GM21529 (cell line): ENCODE data around the gene SELP.
"Not testable (repeated sequence)": the region's sequence is repeated elsewhere in the genome, so short reads cannot be mapped to it uniquely, and the experiment has no call there.

Experiments used
- ATAC-seq: cut with Tn5 transposase; IDR thresholded peaks from one replicate; pipeline ENCODE4 v1.9.1; 2021; ENCODE audit not compliant: unreplicated experiment

Gene SELP

DNA sequence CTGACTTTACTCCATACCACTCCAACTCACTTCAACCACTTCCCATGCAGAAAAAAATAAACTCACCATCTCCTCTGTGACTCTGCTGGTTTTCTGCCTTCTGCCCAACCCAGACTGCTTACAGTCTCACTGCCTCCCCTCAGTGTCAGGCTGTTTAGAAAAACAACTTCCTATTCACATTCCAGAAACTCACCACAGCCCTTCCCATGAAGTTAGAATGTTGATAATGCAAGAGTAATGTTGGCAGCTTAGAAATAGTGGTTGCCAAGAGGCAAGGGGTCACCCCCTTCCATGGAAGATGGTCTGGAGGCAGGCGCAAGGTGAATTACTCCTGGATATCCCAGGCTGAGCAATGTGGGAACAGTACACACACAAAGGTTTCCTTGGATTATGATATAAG lies at the start of gene SELP:
SELP (minus strand) TSS at position 119 of the 400 bp plus-strand sequence; CDS start at position 69, 50 bp downstream.
- no peak for ATAC-seq

GRCh38 chr1:169679692-169680091 lies 49.8 kb upstream of the SELP start:
- ATAC-seq = no peak

GRCh38 chr1:169676001-169676400 lies 46.1 kb upstream of the SELP start:
- ATAC-seq = no peak

DNA sequence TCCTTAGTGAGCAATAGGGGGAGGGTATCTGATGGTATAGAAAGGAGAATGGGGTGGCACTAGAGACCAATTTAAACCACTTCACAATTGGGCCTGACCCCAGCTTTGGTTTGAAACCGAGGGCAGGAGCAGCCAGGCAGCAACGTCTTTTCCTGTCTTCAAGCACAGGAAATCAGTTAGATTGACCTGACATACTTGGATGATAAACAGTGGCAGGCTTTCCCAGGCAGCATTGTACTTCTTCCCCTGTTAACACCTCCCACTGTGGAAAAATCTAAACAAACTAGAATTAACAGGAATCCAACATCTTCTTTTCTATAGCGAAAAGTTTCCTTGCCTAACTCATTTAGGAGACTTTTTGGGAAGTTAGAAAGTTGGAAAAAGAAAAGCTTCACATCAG lies 40.9 kb upstream of the SELP start:
- no peak for ATAC-seq

DNA sequence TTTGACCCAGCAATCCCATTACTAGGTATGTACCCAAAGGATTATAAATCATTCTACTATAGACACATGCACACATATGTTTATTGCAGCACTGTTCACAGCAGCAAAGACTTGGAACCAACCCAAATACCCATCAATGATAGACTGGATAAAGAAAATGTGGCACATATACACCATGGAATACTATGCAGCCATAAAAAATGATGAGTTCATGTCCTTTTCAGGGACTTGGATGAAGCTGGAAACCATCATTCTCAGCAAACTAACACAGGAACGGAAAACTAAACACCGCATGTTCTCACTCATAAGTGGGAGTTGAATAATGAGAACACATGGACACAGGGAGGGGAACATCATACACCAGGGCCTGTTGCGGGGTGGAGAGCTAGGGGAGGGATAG lies 40.3 kb upstream of the SELP start:
- ATAC-seq = not testable (repeated sequence)

DNA sequence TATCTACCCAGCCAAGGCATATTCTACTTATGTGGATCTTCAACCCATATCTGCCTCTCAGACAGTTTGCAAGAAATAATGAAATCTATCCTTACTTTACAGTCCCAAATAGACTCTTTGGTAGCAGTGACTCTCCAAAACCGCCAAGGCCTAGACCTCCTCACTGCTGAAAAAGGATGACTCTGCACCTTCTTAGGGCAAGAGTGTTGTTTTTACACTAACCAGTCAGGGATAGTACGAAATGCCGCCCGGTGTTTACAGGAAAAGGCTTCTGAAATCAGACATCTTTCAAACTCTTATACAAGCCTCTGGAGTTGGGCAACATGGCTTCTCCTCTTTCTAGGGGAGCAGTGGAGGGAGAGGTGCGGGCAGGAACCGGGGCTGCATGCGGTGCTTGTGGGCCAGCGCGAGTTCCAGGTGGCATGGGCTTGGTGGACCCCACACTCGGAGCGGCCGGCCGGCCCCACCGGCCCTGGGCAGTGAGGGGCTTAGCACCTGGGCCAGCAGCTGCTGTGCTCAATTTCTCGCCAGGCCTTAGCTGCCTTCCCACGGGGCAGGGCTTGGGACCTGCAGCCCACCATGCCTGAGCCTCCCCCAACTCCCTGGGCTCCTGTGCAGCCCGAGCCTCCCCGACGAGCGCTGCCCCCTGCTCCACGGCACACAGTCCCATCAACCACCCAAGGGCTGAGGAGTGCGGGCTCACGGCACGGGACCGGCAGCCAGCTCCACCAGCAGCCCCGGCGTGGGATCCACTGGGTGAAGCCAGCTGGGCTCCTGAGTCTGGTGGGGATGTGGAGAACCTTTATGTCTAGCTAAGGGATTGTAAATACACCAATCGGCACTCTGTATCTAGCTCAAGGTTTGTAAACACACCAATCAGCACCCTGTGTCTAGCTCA lies 38.0 kb upstream of the SELP start:
- not testable (repeated sequence) for ATAC-seq

- ATAC-seq = peak; percentile 69
Measured at GRCh38 chr1:169667227-169667639, 37.3 kb upstream of the SELP start.

GRCh38 chr1:169662680-169663079 lies 32.8 kb upstream of the SELP start:
- ATAC-seq = not testable (repeated sequence)

GRCh38 chr1:169661066-169661465 lies 31.1 kb upstream of the SELP start:
- not testable (repeated sequence) for ATAC-seq

- not testable (repeated sequence) for ATAC-seq
Measured at GRCh38 chr1:169658777-169659176, 28.9 kb upstream of the SELP start.

DNA sequence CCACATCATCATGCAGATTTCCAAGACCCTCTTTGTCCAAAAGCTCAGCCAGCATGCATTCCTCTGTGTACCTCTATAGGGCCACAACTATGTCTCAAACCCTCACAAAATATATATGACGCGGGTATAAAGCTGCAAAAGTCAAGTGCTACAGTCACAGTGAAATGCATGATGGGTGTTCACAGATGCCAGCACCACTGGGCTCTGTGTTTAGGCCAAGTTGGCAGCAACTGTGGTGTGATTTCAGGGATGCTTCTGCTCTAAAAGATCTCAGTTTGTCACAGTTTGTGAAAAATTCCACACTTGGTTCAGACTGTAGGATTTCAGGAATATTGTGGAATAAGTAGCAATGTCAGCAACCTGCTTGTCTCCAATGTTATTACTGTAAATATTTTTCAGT lies 23.9 kb upstream of the SELP start:
- no peak for ATAC-seq

DNA sequence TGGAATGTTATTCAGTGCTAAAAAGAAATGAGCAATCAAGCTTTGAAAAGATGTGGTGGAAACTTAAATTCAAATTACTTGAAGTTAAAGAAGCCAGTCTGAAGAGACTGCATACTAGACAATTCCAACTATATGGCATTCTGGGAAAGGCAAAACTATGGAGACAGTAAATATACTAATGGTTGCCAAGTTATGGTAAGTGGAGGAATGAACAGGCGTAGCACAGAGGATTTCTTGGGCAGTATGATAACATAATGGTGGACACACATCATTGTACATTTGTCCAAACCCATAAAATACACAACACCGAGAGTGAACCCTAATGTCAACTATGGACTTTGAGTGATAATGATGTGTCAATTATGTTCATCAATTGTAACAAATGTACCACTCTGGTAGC lies 21.1 kb upstream of the SELP start:
- ATAC-seq = no peak

DNA sequence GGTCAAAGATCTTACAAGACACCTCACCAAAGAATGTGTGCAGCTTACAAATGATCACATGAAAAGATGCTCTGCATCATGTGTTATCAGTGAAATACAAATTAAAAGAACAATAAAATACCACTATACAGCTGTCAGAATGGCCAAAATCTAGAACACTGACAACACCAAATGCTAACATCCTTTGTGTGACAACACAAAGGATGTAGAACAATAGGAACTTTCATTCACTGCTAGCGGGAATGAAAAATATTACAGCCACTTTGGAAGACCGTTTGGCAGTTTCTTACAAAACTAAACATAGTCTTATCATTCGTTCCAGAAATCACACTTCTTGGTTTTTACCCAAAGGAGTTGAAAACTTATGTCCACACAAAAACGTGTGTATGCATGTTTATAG lies 20.6 kb upstream of the SELP start:
- ATAC-seq = no peak

- ATAC-seq = no peak
Measured at GRCh38 chr1:169648709-169649108, 18.8 kb upstream of the SELP start.

DNA sequence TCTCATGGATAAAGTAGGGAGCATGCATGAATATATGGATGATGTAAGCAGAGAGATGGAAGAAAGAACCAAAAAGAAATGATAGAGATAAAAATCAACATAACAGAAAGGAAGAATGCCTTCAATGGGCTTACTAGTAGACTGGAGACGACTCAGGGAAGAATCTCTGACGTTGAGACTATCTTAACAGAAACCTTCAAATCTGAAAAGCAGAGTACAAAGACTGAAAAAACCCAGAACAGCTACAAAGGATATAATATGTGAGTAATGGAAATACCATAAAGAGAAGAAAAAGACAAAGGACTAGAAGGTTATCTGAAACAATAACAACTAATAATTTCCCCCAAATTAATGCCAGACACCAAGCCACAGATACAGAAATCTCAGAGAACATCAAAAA lies 18.3 kb upstream of the SELP start:
- ATAC-seq = no peak

DNA sequence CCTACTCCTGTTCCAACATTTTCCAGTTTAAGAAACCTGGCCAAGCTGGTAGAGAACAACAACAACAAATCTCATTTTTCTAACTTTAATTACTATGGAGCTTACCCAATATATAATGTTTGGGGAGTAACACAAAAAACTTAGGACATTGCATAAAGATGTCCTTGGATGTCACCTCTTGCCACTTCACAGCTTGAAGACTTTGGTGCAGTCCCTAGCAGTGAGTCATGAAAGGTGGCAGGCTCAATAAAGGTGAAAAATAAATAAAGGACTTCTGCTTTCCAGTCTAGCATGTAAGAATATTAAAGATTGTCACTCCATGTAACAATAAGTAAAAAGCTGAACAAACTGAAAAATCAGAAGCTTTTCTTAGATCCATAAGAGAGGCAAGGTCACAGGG lies 17.6 kb upstream of the SELP start:
- no peak for ATAC-seq

- no peak for ATAC-seq
Measured at GRCh38 chr1:169644297-169644696, 14.4 kb upstream of the SELP start.

DNA sequence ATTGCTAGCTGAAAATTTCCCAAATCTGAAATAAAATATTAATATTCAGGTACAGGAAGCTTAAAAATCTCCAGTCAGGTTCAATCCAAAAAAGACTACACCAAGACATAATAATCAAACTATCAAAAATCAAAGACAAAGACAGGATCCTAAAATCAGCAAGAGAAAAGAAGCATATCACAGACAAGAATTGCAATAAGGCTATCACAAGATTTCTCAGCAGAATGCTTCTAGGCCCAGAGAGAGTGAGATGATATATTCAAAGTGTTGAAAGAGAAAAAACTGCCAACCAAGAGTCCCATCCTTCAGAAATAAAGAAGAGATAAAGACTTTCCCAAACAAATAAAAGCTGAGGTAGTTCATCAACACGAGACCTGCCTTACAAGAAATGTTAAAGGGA lies 5.0 kb upstream of the SELP start:
- ATAC-seq = no peak

GRCh38 chr1:169634145-169634544 lies 4.2 kb upstream of the SELP start:
- ATAC-seq = no peak

DNA sequence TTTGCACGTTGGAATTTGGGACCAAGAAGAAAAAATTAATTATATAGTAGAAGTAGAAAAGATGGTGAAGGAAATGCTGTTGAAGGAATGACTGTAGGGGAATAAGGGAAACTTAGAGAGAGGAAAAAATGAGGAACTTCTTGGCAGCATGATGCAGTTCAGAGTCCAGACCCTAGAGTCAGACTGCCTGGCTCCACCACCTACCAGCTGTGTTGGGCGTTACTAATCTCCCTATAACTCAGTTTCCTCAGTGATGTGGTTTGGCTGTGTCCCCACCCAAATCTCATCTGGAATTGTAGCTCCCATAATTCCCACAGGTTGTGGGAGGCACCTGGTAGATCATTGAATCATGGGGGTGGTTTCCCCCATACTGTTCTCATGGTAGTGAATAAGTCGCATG lies 1.3 kb upstream of the SELP start:
- no peak for ATAC-seq

GRCh38 chr1:169624912-169625311 lies 5.0 kb downstream of the SELP start:
- ATAC-seq = no peak

DNA sequence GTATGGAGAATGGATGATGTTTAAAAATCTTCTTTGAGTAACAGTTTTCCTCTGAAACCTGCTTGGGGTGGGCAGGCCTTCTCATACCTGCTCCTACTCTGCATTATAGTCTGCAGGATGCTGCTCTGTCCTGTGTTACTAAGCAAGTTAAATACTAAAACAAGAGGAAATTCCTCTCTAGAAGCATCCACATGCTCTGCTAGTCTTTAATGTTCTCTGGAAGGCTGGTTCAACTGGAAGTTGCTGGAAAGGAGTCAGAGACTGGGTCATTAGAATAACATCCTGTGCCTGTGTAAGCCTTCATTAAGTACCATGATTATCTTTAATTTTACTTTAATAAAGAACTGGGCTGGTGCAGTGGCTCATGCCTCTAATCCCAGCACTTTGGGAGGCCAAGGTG lies 5.8 kb downstream of the SELP start:
- no peak for ATAC-seq
